Measurements from ENCODE around the gene ID3.
A peak's percentile ranks its signal among the peaks of the same experiment; 100 is the strongest.

Gene ID3

GRCh38 chr1:23558872-23559135, 497 bp downstream of the ID3 start:
- peak overlapping the region; percentile 60 for H3K4me3 ChIP-seq (replicated peaks; ENCODE audit: low read depth, low read length)
- TF ChIP-seq CTCF (IDR thresholded peaks at IDR 0.05; ENCODE audit: low read depth, low read length, missing control alignments): no peak
- DNase-seq (ENCODE audit: extremely low read depth, low read depth): no peak

- no peak for TF ChIP-seq CTCF (IDR thresholded peaks at IDR 0.05; ENCODE audit: low read depth, low read length, missing control alignments)
- no peak for DNase-seq (ENCODE audit: extremely low read depth, low read depth)
- peak overlapping the region; percentile 60 for H3K4me3 ChIP-seq (replicated peaks; ENCODE audit: low read depth, low read length)
These were observed 995 bp downstream of the ID3 start for GRCh38 chr1:23558140-23558871.

- no peak for DNase-seq (ENCODE audit: extremely low read depth, low read depth)
- no peak for TF ChIP-seq CTCF (IDR thresholded peaks at IDR 0.05; ENCODE audit: low read depth, low read length, missing control alignments)
- peak overlapping the region; percentile 60 for H3K4me3 ChIP-seq (replicated peaks; ENCODE audit: low read depth, low read length)
These were observed 1.7 kb downstream of the ID3 start for GRCh38 chr1:23557471-23558124.

GRCh38 chr1:23556635-23557470, 2.4 kb downstream of the ID3 start:
- TF ChIP-seq CTCF (IDR thresholded peaks at IDR 0.05; ENCODE audit: low read depth, low read length, missing control alignments): no peak
- DNase-seq (ENCODE audit: extremely low read depth, low read depth): no peak
- H3K4me3 ChIP-seq (replicated peaks; ENCODE audit: low read depth, low read length): peak overlapping the region; percentile 60

GRCh38 chr1:23555986-23556634, 3.2 kb downstream of the ID3 start:
- peak overlapping the region; percentile 60 for H3K4me3 ChIP-seq (replicated peaks; ENCODE audit: low read depth, low read length)
- no peak for TF ChIP-seq CTCF (IDR thresholded peaks at IDR 0.05; ENCODE audit: low read depth, low read length, missing control alignments)
- DNase-seq (ENCODE audit: extremely low read depth, low read depth): no peak

GRCh38 chr1:23555270-23555985, 3.9 kb downstream of the ID3 start:
- H3K4me3 ChIP-seq (replicated peaks; ENCODE audit: low read depth, low read length): peak overlapping the region; percentile 32
- TF ChIP-seq CTCF (IDR thresholded peaks at IDR 0.05; ENCODE audit: low read depth, low read length, missing control alignments): no peak
- DNase-seq (ENCODE audit: extremely low read depth, low read depth): no peak

Data from HFF-Myc (cell line).